ENCODE data around the gene PHF1.
A peak's percentile ranks its signal among the peaks of the same experiment; 100 is the strongest.

The PHF1 gene

GRCh38 chr6:33426590-33427511 lies 16.0 kb downstream of the PHF1 start:
- no peaks in the 10 kb centered on the region for H3K9me3 ChIP-seq (ENCODE audit: control insufficient read depth, insufficient read depth, low read length)
- H3K27ac ChIP-seq (ENCODE audit: low read length), result no peak overlapping the region
- no CpG with 5 or more reads among the region's 12 CpGs for WGBS (ENCODE audit: insufficient coverage, insufficient read length)
- H3K27me3 ChIP-seq (ENCODE audit: control insufficient read depth, insufficient read depth, low read length), result no peaks in the 10 kb centered on the region
- no peak overlapping the region; the same call in 1 of the 2 replicates for H3K4me3 ChIP-seq (ENCODE audit: low read length)
- no peak for DNase-seq (ENCODE audit: low read depth, low spot score)
- peaks cover 16% of the 10 kb centered on the region for H3K4me1 ChIP-seq (ENCODE audit: control insufficient read depth, insufficient read depth, low read length)
- H3K36me3 ChIP-seq (ENCODE audit: control insufficient read depth, insufficient read depth, low read length), result 0 out of 2 replicates have a peak, but pooled peaks cover 4% of the 10 kb centered on the region

GRCh38 chr6:33427585-33428223 lies 16.9 kb downstream of the PHF1 start:
- H3K36me3 ChIP-seq (ENCODE audit: control insufficient read depth, insufficient read depth, low read length), result 0 out of 2 replicates have a peak, but pooled peaks cover 4% of the 10 kb centered on the region
- no peak overlapping the region for H3K27ac ChIP-seq (ENCODE audit: low read length)
- H3K4me1 ChIP-seq (ENCODE audit: control insufficient read depth, insufficient read depth, low read length), result peaks cover 18% of the 10 kb centered on the region
- H3K4me3 ChIP-seq (ENCODE audit: low read length), result peak overlapping the region; percentile 68
- H3K9me3 ChIP-seq (ENCODE audit: control insufficient read depth, insufficient read depth, low read length), result no peaks in the 10 kb centered on the region
- H3K27me3 ChIP-seq (ENCODE audit: control insufficient read depth, insufficient read depth, low read length), result no peaks in the 10 kb centered on the region
- no CpG with 5 or more reads among the region's 79 CpGs for WGBS (ENCODE audit: insufficient coverage, insufficient read length)
- DNase-seq (ENCODE audit: low read depth, low spot score), result no peak

- H3K27ac ChIP-seq (ENCODE audit: low read length), result no peak overlapping the region
- peaks cover 19% of the 10 kb centered on the region for H3K4me1 ChIP-seq (ENCODE audit: control insufficient read depth, insufficient read depth, low read length)
- WGBS (ENCODE audit: insufficient coverage, insufficient read length), result no CpG with 5 or more reads among the region's 33 CpGs
- no peak for DNase-seq (ENCODE audit: low read depth, low spot score)
- 0 out of 2 replicates have a peak, but pooled peaks cover 2% of the 10 kb centered on the region for H3K36me3 ChIP-seq (ENCODE audit: control insufficient read depth, insufficient read depth, low read length)
- no peaks in the 10 kb centered on the region for H3K9me3 ChIP-seq (ENCODE audit: control insufficient read depth, insufficient read depth, low read length)
- H3K4me3 ChIP-seq (ENCODE audit: low read length), result peak overlapping the region; percentile 68; the same call in 1 of the 2 replicates
- no peaks in the 10 kb centered on the region for H3K27me3 ChIP-seq (ENCODE audit: control insufficient read depth, insufficient read depth, low read length)
Measured at GRCh38 chr6:33428224-33428965, 17.6 kb downstream of the PHF1 start.

- no peaks in the 10 kb centered on the region for H3K27me3 ChIP-seq (ENCODE audit: control insufficient read depth, insufficient read depth, low read length)
- WGBS (ENCODE audit: insufficient coverage, insufficient read length), result no CpG with 5 or more reads among the region's 5 CpGs
- no peaks in the 10 kb centered on the region for H3K36me3 ChIP-seq (ENCODE audit: control insufficient read depth, insufficient read depth, low read length)
- H3K4me1 ChIP-seq (ENCODE audit: control insufficient read depth, insufficient read depth, low read length), result peaks cover 19% of the 10 kb centered on the region
- H3K9me3 ChIP-seq (ENCODE audit: control insufficient read depth, insufficient read depth, low read length), result no peaks in the 10 kb centered on the region
- no peak overlapping the region for H3K27ac ChIP-seq (ENCODE audit: low read length)
- no peak for DNase-seq (ENCODE audit: low read depth, low spot score)
- no peak overlapping the region for H3K4me3 ChIP-seq (ENCODE audit: low read length)
Measured at GRCh38 chr6:33428966-33429749, 18.3 kb downstream of the PHF1 start.

GRCh38 chr6:33429750-33430052 lies 18.9 kb downstream of the PHF1 start:
- H3K9me3 ChIP-seq (ENCODE audit: control insufficient read depth, insufficient read depth, low read length), result no peaks in the 10 kb centered on the region
- WGBS (ENCODE audit: insufficient coverage, insufficient read length), result no CpG with 5 or more reads among the region's 2 CpGs
- H3K4me3 ChIP-seq (ENCODE audit: low read length), result no peak overlapping the region
- H3K27ac ChIP-seq (ENCODE audit: low read length), result no peak overlapping the region
- H3K4me1 ChIP-seq (ENCODE audit: control insufficient read depth, insufficient read depth, low read length), result peaks cover 19% of the 10 kb centered on the region
- H3K36me3 ChIP-seq (ENCODE audit: control insufficient read depth, insufficient read depth, low read length), result no peaks in the 10 kb centered on the region
- DNase-seq (ENCODE audit: low read depth, low spot score), result no peak
- no peaks in the 10 kb centered on the region for H3K27me3 ChIP-seq (ENCODE audit: control insufficient read depth, insufficient read depth, low read length)

- Histone ChIP-seq H3K9me3 (ENCODE audit: control insufficient read depth, insufficient read depth, low read length) (no peaks in the 10 kb centered on the region), H3K27ac (ENCODE audit: low read length) (peak overlapping the region; percentile 46), H3K27me3 (ENCODE audit: control insufficient read depth, insufficient read depth, low read length) (no peaks in the 10 kb centered on the region), H3K4me1 (ENCODE audit: control insufficient read depth, insufficient read depth, low read length) (peaks cover 19% of the 10 kb centered on the region), H3K36me3 (ENCODE audit: control insufficient read depth, insufficient read depth, low read length) (peaks cover 4% of the 10 kb centered on the region; the same call in 1 of the 2 replicates), H3K4me3 (ENCODE audit: low read length) (no peak overlapping the region)
- DNase-seq (ENCODE audit: low read depth, low spot score), result no peak
- WGBS (ENCODE audit: insufficient coverage, insufficient read length), result no CpG with 5 or more reads among the region's 2 CpGs
Measured at GRCh38 chr6:33430334-33430733, 19.5 kb downstream of the PHF1 start.

- Histone ChIP-seq H3K27ac (ENCODE audit: low read length) (peak overlapping the region; percentile 46), H3K4me1 (ENCODE audit: control insufficient read depth, insufficient read depth, low read length) (peaks cover 19% of the 10 kb centered on the region), H3K9me3 (ENCODE audit: control insufficient read depth, insufficient read depth, low read length) (no peaks in the 10 kb centered on the region), H3K36me3 (ENCODE audit: control insufficient read depth, insufficient read depth, low read length) (peaks cover 12% of the 10 kb centered on the region; the same call in 1 of the 2 replicates), H3K4me3 (ENCODE audit: low read length) (peak overlapping the region; percentile 51; the same call in 1 of the 2 replicates), H3K27me3 (ENCODE audit: control insufficient read depth, insufficient read depth, low read length) (no peaks in the 10 kb centered on the region)
- no CpG with 5 or more reads among the region's 12 CpGs for WGBS (ENCODE audit: insufficient coverage, insufficient read length)
- DNase-seq (ENCODE audit: low read depth, low spot score), result no peak
Measured at GRCh38 chr6:33430991-33431879, 20.4 kb downstream of the PHF1 start.

- no peak for DNase-seq (ENCODE audit: low read depth, low spot score)
- H3K27ac ChIP-seq (ENCODE audit: low read length), result peak overlapping the region; percentile 46
- WGBS (ENCODE audit: insufficient coverage, insufficient read length), result no CpG with 5 or more reads among the region's 12 CpGs
Measured at GRCh38 chr6:33431880-33432541, 21.2 kb downstream of the PHF1 start.

GRCh38 chr6:33432546-33432945 lies 21.7 kb downstream of the PHF1 start:
- H3K36me3 ChIP-seq (ENCODE audit: control insufficient read depth, insufficient read depth, low read length), result peaks cover 15% of the 10 kb centered on the region
- peaks cover 16% of the 10 kb centered on the region for H3K4me1 ChIP-seq (ENCODE audit: control insufficient read depth, insufficient read depth, low read length)
- no peak overlapping the region; the same call in 1 of the 2 replicates for H3K4me3 ChIP-seq (ENCODE audit: low read length)
- no CpG with 5 or more reads among the region's 10 CpGs for WGBS (ENCODE audit: insufficient coverage, insufficient read length)
- DNase-seq (ENCODE audit: low read depth, low spot score), result no peak
- H3K27ac ChIP-seq (ENCODE audit: low read length), result peak overlapping the region; percentile 31
- no peaks in the 10 kb centered on the region for H3K27me3 ChIP-seq (ENCODE audit: control insufficient read depth, insufficient read depth, low read length)
- H3K9me3 ChIP-seq (ENCODE audit: control insufficient read depth, insufficient read depth, low read length), result no peaks in the 10 kb centered on the region

More at GRCh38 chr6:33431880-33432541, 21.2 kb downstream of the PHF1 start:
- Histone ChIP-seq H3K27me3 (ENCODE audit: control insufficient read depth, insufficient read depth, low read length) (no peaks in the 10 kb centered on the region), H3K4me1 (ENCODE audit: control insufficient read depth, insufficient read depth, low read length) (peaks cover 18% of the 10 kb centered on the region), H3K4me3 (ENCODE audit: low read length) (peak overlapping the region; percentile 25; the same call in 1 of the 2 replicates), H3K9me3 (ENCODE audit: control insufficient read depth, insufficient read depth, low read length) (no peaks in the 10 kb centered on the region), H3K36me3 (ENCODE audit: control insufficient read depth, insufficient read depth, low read length) (peaks cover 12% of the 10 kb centered on the region; the same call in 1 of the 2 replicates)
